ENCODE measurements around the gene PTPRD.

DNA sequence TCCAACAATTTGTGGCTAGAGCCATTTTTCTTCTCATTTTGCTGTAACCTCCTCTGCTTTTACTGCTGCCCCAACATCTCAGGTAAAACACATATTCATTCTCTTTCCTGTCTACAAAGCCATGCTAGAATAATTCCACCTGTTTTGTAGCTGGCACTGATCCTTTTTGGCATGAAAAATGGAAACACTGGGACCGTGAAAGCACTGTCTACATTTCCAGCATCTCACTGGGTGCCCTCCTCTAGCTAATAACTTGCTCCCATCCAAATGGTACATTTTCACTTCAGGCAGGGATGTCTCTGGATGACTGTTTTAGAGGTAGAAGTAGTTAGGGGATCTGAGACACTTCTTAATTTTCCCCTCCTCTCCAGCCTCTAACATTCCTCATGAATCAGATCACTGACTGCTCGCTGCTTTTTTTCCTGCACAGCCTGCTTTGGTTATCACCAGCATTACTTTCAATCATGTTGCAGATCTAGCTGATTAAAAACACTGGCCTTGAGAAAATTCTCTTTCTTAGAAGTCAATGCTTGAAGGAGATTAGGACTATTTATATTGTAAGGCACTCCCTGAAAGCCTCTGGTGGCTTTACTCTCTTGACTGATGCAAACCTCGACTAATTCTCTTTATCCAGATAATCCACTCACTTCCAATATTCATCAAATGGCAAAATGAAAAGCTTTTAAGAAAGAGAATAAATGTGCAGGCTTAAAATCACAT lies 1500.6 kb downstream of the PTPRD start:
- no peak for TF ChIP-seq POLR2A (IDR thresholded peaks at IDR 0.05; ENCODE audit: low read depth, low read length)
- no peak for TF ChIP-seq TAF1 (IDR thresholded peaks at IDR 0.05; ENCODE audit: borderline replicate concordance, low read depth, low read length)

Data from GM12892 (cell line).